ENCODE results near the gene CAD.

DNA sequence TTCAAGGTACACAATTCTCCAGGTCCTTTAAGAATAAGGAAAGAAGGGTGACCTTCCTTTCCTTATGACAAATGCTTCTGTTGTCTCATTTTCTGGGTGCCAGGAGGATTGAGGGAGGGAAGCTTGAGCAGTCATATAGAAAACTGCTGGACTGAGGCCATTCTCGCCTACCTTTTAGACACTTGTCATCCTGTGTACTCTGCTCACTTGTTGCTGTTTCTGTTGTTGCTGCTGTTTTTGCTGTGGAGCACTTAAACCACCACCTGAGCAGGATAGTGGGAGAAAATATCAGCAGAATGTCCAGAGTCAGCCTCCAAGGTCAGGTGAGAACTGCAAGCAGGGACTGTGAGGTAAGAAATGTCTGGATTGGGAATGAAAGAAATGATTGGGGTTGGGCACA lies 60.8 kb downstream of the CAD start:
- no peak for TF ChIP-seq POLR2A (IDR thresholded peaks at IDR 0.05; ENCODE audit: low read depth, low read length)
- TF ChIP-seq POLR2AphosphoS5 (IDR thresholded peaks at IDR 0.05; ENCODE audit: low read depth, low read length): no peak
- TF ChIP-seq TAF1 (IDR thresholded peaks at IDR 0.05; ENCODE audit: low read depth, low read length): no peak
- no peak for TF ChIP-seq SPI1 (IDR thresholded peaks at IDR 0.05; ENCODE audit: low read depth, low read length)
- TF ChIP-seq POU2F2 (IDR thresholded peaks at IDR 0.05; ENCODE audit: low read depth, low read length): no peak
- TF ChIP-seq PAX5 (IDR thresholded peaks at IDR 0.05; ENCODE audit: insufficient read depth, low read length, severe bottlenecking): no peak

All from GM12891 (cell line).